Right lobe of liver (tissue), 4 donors: Measurements from ENCODE around the gene PDZD7.

ENCODE experiments used
- POLR2A ChIP-seq: fragments of 450-650 bp; IDR thresholded peaks from one replicate; pipeline ENCODE4 v1.6.1; 2017; ENCODE audit warnings: antibody characterized with exemption, mild to moderate bottlenecking
- TF ChIP-seq, protein P1 (sequence below), 4 donors: fragments of 200-600 bp in 3 of 4; fragments of 450-650 bp in 1 of 4; IDR thresholded peaks; one replicate each; pipeline versions ENCODE4 v1.5.1 to v1.8.0; 2016 to 2022; ENCODE audit warnings: antibody characterized with exemption in 4 of 4, mild to moderate bottlenecking in 2 of 4
- donor health status: DM: no; HTN: no; CAD: no.
- donor health status: DM: no; HTN: no; CAD: no.
- donor health status: DM: no; HTN: yes; CAD: no.

DNA sequence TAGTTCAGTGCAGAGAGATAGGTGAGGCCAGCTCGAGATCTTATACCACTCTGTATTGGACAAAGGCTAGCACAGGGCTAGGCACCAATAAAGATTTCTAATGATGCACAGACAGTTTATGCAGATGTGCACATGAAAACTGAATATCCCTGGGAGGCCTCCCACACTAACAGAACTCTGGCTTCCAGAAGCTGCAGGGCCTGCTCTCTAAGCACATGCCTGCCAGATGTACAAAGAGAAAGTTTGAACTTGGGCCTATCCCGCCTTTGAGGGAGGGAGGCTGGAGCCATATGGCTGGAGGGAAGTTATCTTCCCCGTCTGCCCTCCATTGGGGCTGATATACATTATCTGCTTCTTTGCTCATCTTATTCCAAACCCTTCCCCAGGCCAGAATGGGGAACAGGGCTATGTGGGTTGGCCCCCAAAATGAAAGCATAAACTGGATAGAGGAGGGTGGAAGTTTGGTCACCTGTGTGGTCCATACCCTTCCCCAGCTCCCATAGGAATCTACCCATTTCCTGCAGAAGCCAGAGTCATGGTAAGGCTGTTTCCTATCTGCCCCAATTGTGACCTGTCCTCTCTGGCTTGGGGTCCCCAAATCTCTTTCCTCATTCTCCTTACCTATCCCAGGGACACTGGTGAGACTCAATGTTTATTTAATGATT, 34.7 kb upstream of the PDZD7 start:
- TF ChIP-seq, protein P1, sequence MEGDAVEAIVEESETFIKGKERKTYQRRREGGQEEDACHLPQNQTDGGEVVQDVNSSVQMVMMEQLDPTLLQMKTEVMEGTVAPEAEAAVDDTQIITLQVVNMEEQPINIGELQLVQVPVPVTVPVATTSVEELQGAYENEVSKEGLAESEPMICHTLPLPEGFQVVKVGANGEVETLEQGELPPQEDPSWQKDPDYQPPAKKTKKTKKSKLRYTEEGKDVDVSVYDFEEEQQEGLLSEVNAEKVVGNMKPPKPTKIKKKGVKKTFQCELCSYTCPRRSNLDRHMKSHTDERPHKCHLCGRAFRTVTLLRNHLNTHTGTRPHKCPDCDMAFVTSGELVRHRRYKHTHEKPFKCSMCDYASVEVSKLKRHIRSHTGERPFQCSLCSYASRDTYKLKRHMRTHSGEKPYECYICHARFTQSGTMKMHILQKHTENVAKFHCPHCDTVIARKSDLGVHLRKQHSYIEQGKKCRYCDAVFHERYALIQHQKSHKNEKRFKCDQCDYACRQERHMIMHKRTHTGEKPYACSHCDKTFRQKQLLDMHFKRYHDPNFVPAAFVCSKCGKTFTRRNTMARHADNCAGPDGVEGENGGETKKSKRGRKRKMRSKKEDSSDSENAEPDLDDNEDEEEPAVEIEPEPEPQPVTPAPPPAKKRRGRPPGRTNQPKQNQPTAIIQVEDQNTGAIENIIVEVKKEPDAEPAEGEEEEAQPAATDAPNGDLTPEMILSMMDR (IDR thresholded peaks at IDR 0.05) = no peak
- TF ChIP-seq POLR2A = no peak
